K562 (cell line): ENCODE measurements around the gene SERBP1. TPM values are rescaled to one million over a fixed set of nuclear protein-coding genes. Genes with fewer than 3 reads are reported as not detected.

ENCODE experiments used
- ATAC-seq: fragments of 200-7000 bp; cut with Tn5 transposase; 3 replicates; pipeline ENCODE4 v1.9.1; 2020; ENCODE audit warnings: moderate library complexity
- BruUV-seq: library from RNA; stranded (reverse); fragments of 400-500 nt; replicated peaks from 2 replicates; lab custom pipeline; 2021; lab: Mats Ljungman, UMichigan
- CTCF ChIA-PET: fragments of 300-600 bp; formaldehyde crosslinking; extraction: SDS; loops from one replicate; lab custom pipeline; 2021; ENCODE audit warnings: low intra/inter-chr PET ratio; lab: Yijun Ruan, JAX
- POLR2A ChIA-PET: fragments of 300-600, 350-650 bp; sonication (Branson Sonifier 250); formaldehyde crosslinking; extraction: SDS; loops from one replicate; lab custom pipeline; 2021; ENCODE audit warnings: antibody characterized with exemption, inconsistent platforms; lab: Yijun Ruan, JAX
- DNase-seq, 4 experiments: peaks; one replicate each; pipeline versions ENCODE4 v3.0.0 to v3.0.0-alpha.2; 2011 to 2018; ENCODE audit warnings: low spot score in 3 of 4, mixed read lengths in 3 of 4; ENCODE audit errors: extremely low read depth in 1 of 4
- FAIRE-seq: peaks from 2 replicates; lab custom pipeline; 2011; peaks lifted over from hg19 to GRCh38; lab: Jason Lieb, UNC
- H2AFZ ChIP-seq: 2 replicates; pipeline ENCODE4 v1.6.0; 2011; ENCODE audit warnings: low read depth, low read length, control low read depth, inconsistent platforms
- H3K27ac ChIP-seq: fragments of 200-600 bp; 3 replicates; pipeline ENCODE4 v1.8.0; 2011; ENCODE audit warnings: low read depth, mild to moderate bottlenecking, control low read depth, inconsistent platforms, low read length, moderate library complexity, mixed read lengths; ENCODE audit errors: extremely low read depth
- H3K27me3 ChIP-seq, 2 experiments: fragments of 300-600 bp in 1 of 2; 2 replicates in 1 of 2; 3 replicates in 1 of 2; pipeline versions ENCODE4 v1.6.0 to v1.8.0; 2011; ENCODE audit warnings: inconsistent platforms in 2 of 2, low read length in 2 of 2, mild to moderate bottlenecking in 1 of 2, mixed read lengths in 1 of 2, moderate library complexity in 1 of 2; ENCODE audit not compliant: control insufficient read depth in 2 of 2, insufficient read depth in 2 of 2
- H3K36me3 ChIP-seq: fragments of 300-600 bp; 3 replicates; pipeline ENCODE4 v1.8.0; 2011; ENCODE audit warnings: mild to moderate bottlenecking, low read length, inconsistent platforms; ENCODE audit not compliant: control insufficient read depth, insufficient read depth
- H3K4me1 ChIP-seq, 2 experiments: fragments of 200-600 bp in 1 of 2; replicated peaks in 1 of 2; 2 replicates in 1 of 2; 3 replicates in 1 of 2; pipeline versions ENCODE4 v1.5.1 to v1.8.0; 2011; ENCODE audit warnings: inconsistent platforms in 2 of 2, low read length in 2 of 2, mild to moderate bottlenecking in 1 of 2, mixed read lengths in 1 of 2, moderate library complexity in 1 of 2; ENCODE audit not compliant: control insufficient read depth in 2 of 2, insufficient read depth in 2 of 2
- H3K4me2 ChIP-seq: 2 replicates; pipeline ENCODE4 v1.6.1; 2011; ENCODE audit warnings: low read length, control low read depth, inconsistent platforms, mixed read lengths; ENCODE audit not compliant: insufficient read depth
- H3K4me3 ChIP-seq: fragments of 200-600 bp; sonication (generic), shearing (Covaris generic); 2 replicates; pipeline ENCODE4 v1.5.1; 2016; ENCODE audit warnings: control low read depth, inconsistent platforms
- H3K79me2 ChIP-seq: fragments of 200-600 bp; 3 replicates; pipeline ENCODE4 v1.8.0; 2011; ENCODE audit warnings: low read length, inconsistent platforms; ENCODE audit not compliant: control insufficient read depth, insufficient read depth
- H3K9ac ChIP-seq, 2 experiments: 2 replicates each; pipeline versions ENCODE4 v1.6.0 to v1.6.1; 2011; ENCODE audit warnings: low read depth in 2 of 2, low read length in 2 of 2, control low read depth in 1 of 2, inconsistent platforms in 1 of 2, mild to moderate bottlenecking in 1 of 2, mixed read lengths in 1 of 2; ENCODE audit not compliant: insufficient read depth in 1 of 2
- H3K9me1 ChIP-seq: one replicate; pipeline ENCODE4 v1.6.0; 2011; ENCODE audit warnings: inconsistent platforms, mild to moderate bottlenecking, low read length, moderate library complexity; ENCODE audit not compliant: control insufficient read depth, insufficient read depth
- H3K9me3 ChIP-seq: replicated peaks from 2 replicates; pipeline ENCODE4 v1.5.1; 2011; ENCODE audit warnings: low read depth, low read length, inconsistent platforms; ENCODE audit not compliant: control insufficient read depth, insufficient read depth
- H4K20me1 ChIP-seq: replicated peaks from 2 replicates; pipeline ENCODE4 v1.6.1; 2011; ENCODE audit warnings: low read length, inconsistent platforms, mixed read lengths; ENCODE audit not compliant: control insufficient read depth, insufficient read depth
- BACH1 ChIP-seq: fragments of 200-800 bp; sonication (Bioruptor generic); IDR thresholded peaks from 2 replicates; pipeline ENCODE4 v1.6.1; 2016; ENCODE audit warnings: missing genetic modification characterization, missing compliant biosample characterization
- MCM5 ChIP-seq: fragments of 450-650 bp; IDR thresholded peaks from 2 replicates; pipeline ENCODE4 v1.6.1; 2016; ENCODE audit warnings: low read depth
- NCOA2 ChIP-seq, 2 experiments: fragments of 450-650 bp; IDR thresholded peaks; 2 replicates each; pipeline ENCODE4 v1.6.1; 2018; ENCODE audit warnings: mild to moderate bottlenecking in 2 of 2, moderate library complexity in 1 of 2; ENCODE audit not compliant: partially characterized antibody in 2 of 2
- NR1H2 ChIP-seq: sonication (generic); formaldehyde crosslinking; IDR thresholded peaks from 2 replicates; pipeline ENCODE4 v1.4.0; 2020; ENCODE audit warnings: mild to moderate bottlenecking, missing genetic modification reagents
- NR3C1 ChIP-seq: sonication (generic); formaldehyde crosslinking; IDR thresholded peaks from 2 replicates; pipeline ENCODE4 v1.8.1; 2022; ENCODE audit warnings: missing genetic modification reagents
- SMARCA4 ChIP-seq: fragments of 450-650 bp; IDR thresholded peaks from 2 replicates; pipeline ENCODE4 v1.6.1; 2016
- U2AF1 ChIP-seq: fragments of 200-400 bp; formaldehyde crosslinking; optimal IDR thresholded peaks from 2 replicates; pipeline ENCODE3; 2017; ENCODE audit warnings: mild to moderate bottlenecking, low read depth, low read length, moderate library complexity
- ZNF324 ChIP-seq: fragments of 250-450 bp; sonication (Bioruptor Pico); IDR thresholded peaks from 2 replicates; pipeline ENCODE4 v1.4.0; 2020; ENCODE audit warnings: mild to moderate bottlenecking
- WGBS: fragments of 100-300 bp; shearing (Covaris generic); methylation state at CpG from one replicate; pipeline ENCODE4 v1.1.6; 2016; ENCODE audit warnings: low coverage, mixed read lengths; ENCODE audit not compliant: insufficient coverage; ENCODE audit errors: missing lambda C conversion rate; 5-methylcytosine and 5-hydroxymethylcytosine counted together
- in situ Hi-C: fragments of 300-500 bp; cut with MboI; formaldehyde crosslinking; loops from 4 replicates; pipeline ENCODE4 v1.15.0; 2018; ENCODE audit warnings: inconsistent platforms, mixed read lengths
- intact Hi-C: fragments of 100-400 bp; cut with micrococcal nuclease; formaldehyde crosslinking; loops from 2 replicates; pipeline ENCODE4 v1.14.2; 2022
- polyA plus RNA-seq, 8 experiments: library from polyadenylated mRNA; depleted of rRNA in 4 of 8; stranded (reverse) in 5 of 8; unstranded in 3 of 8; fragments of >200 nt; fragmentation: Nextera tagmentation in 2 of 8; fragmentation: Illumina TruSeq in 1 of 8; extraction: Ambion mirVana in 2 of 8; extraction: Trizol in 1 of 8; gene quantifications; 2 replicates each; pipeline versions ENCODE4 v1.2.1 to v1.2.3, GENCODE V29; 2011 to 2014; ENCODE audit warnings: inconsistent platforms in 1 of 8, missing spikeins in 1 of 8
- total RNA-seq, 7 experiments: library from RNA; depleted of rRNA in 6 of 7; stranded (reverse); fragments of >200 nt in 6 of 7; fragmentation: Illumina TruSeq in 2 of 7; extraction: Trizol in 2 of 7; gene quantifications; 2 replicates each; pipeline versions ENCODE4 v1.2.1 to v1.2.3, GENCODE V29; 2011 to 2021; ENCODE audit warnings: low replicate concordance in 1 of 7
- TF ChIP-seq, protein P1 (sequence below), 3 experiments: fragments of 200-800 bp in 1 of 3; fragments of 250-450 bp in 1 of 3; fragments of 450-650 bp in 1 of 3; sonication (Bioruptor Pico) in 1 of 3; sonication (Bioruptor generic) in 1 of 3; formaldehyde crosslinking in 1 of 3; IDR thresholded peaks; 2 replicates each; pipeline versions ENCODE4 v1.6.1 to v1.8.0; 2016 to 2022; ENCODE audit warnings: mild to moderate bottlenecking in 2 of 3, missing genetic modification characterization in 2 of 3, missing compliant biosample characterization in 1 of 3, moderate library complexity in 1 of 3
- TF ChIP-seq, protein P2 (sequence below): fragments of 450-650 bp; formaldehyde crosslinking; conservative IDR thresholded peaks from 2 replicates; pipeline ENCODE4 v1.4.0; 2022; ENCODE audit warnings: mild to moderate bottlenecking, missing genetic modification characterization
- TF ChIP-seq, protein P3 (sequence below): fragments of 450-650 bp; formaldehyde crosslinking; IDR thresholded peaks from 2 replicates; pipeline ENCODE4 v1.4.0; 2022; ENCODE audit warnings: missing genetic modification characterization

The SERBP1 gene
- total and polyA plus RNA-seq, 9 of the 15 experiments (the other 6 are each of a cell fraction or from before 2014, with no cell fraction given) = 79.9 to 761 (median 464) TPM

GRCh38 chr1:67460676-67461500 lies 30.7 kb upstream of the SERBP1 start (continued):
- TF ChIP-seq, protein P1, sequence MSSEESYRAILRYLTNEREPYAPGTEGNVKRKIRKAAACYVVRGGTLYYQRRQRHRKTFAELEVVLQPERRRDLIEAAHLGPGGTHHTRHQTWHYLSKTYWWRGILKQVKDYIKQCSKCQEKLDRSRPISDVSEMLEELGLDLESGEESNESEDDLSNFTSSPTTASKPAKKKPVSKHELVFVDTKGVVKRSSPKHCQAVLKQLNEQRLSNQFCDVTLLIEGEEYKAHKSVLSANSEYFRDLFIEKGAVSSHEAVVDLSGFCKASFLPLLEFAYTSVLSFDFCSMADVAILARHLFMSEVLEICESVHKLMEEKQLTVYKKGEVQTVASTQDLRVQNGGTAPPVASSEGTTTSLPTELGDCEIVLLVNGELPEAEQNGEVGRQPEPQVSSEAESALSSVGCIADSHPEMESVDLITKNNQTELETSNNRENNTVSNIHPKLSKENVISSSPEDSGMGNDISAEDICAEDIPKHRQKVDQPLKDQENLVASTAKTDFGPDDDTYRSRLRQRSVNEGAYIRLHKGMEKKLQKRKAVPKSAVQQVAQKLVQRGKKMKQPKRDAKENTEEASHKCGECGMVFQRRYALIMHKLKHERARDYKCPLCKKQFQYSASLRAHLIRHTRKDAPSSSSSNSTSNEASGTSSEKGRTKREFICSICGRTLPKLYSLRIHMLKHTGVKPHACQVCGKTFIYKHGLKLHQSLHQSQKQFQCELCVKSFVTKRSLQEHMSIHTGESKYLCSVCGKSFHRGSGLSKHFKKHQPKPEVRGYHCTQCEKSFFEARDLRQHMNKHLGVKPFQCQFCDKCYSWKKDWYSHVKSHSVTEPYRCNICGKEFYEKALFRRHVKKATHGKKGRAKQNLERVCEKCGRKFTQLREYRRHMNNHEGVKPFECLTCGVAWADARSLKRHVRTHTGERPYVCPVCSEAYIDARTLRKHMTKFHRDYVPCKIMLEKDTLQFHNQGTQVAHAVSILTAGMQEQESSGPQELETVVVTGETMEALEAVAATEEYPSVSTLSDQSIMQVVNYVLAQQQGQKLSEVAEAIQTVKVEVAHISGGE (CRISPR knock-in tag; IDR thresholded peaks at IDR 0.05) = no peak

GRCh38 chr1:67459068-67459467 lies 28.9 kb upstream of the SERBP1 start:
- Histone ChIP-seq H3K4me2 (no peak overlapping the region), H3K4me1 (no peaks in the 10 kb centered on the region; a peak in 2 of 5 replicates), H2AFZ (peak overlapping the region; percentile 37; the same call in 1 of the 2 replicates), H3K9me1 (no peaks in the 10 kb centered on the region), H3K79me2 (no peaks in the 10 kb centered on the region), H3K36me3 (no peaks in the 10 kb centered on the region), H3K27me3 (no peaks in the 10 kb centered on the region), H4K20me1 (no peaks in the 10 kb centered on the region), H3K27ac (no peak overlapping the region), H3K4me3 (no peak overlapping the region), H3K9ac (no peak overlapping the region), H3K9me3 (no peaks in the 10 kb centered on the region)
- ChIA-PET CTCF (no interaction called here), POLR2A (no interaction called here)
- ATAC-seq = peak; percentile 45; the same call in 2 of the 3 replicates
- TF ChIP-seq, protein P2, sequence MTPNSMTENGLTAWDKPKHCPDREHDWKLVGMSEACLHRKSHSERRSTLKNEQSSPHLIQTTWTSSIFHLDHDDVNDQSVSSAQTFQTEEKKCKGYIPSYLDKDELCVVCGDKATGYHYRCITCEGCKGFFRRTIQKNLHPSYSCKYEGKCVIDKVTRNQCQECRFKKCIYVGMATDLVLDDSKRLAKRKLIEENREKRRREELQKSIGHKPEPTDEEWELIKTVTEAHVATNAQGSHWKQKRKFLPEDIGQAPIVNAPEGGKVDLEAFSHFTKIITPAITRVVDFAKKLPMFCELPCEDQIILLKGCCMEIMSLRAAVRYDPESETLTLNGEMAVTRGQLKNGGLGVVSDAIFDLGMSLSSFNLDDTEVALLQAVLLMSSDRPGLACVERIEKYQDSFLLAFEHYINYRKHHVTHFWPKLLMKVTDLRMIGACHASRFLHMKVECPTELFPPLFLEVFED (CRISPR knock-in tag) = no peak
- TF ChIP-seq, protein P3, sequence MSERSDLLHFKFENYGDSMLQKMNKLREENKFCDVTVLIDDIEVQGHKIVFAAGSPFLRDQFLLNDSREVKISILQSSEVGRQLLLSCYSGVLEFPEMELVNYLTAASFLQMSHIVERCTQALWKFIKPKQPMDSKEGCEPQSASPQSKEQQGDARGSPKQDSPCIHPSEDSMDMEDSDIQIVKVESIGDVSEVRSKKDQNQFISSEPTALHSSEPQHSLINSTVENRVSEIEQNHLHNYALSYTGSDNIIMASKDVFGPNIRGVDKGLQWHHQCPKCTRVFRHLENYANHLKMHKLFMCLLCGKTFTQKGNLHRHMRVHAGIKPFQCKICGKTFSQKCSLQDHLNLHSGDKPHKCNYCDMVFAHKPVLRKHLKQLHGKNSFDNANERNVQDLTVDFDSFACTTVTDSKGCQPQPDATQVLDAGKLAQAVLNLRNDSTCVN (CRISPR knock-in tag) = no peak
- no peak for TF ChIP-seq NR3C1 (CRISPR knock-in tag)
- no peak for TF ChIP-seq ZNF324 (CRISPR knock-in tag)
- no peak for TF ChIP-seq BACH1 (tag)
- no peak for TF ChIP-seq NR1H2 (CRISPR knock-in tag)
- no peak for TF ChIP-seq SMARCA4
- TF ChIP-seq MCM5 = no peak
- TF ChIP-seq NCOA2 (IDR thresholded peaks at IDR 0.05; ENCODE audit: partially characterized antibody in 2 of 2) = no peak
- TF ChIP-seq U2AF1 = no peak
- DNase-seq = no peak
- WGBS = 22% methylated on average over 3 of the region's 3 CpGs
- in situ Hi-C loops = no loop called here
- FAIRE-seq = no peak
- intact Hi-C loops = no loop called here
- BruUV-seq = no TSS peak
